GM18867 (cell line): ENCODE results near the gene D2HGDH.

Experiments used
- ATAC-seq: cut with Tn5 transposase; IDR thresholded peaks from one replicate; pipeline ENCODE4 v1.9.1; 2021; ENCODE audit warnings: mild to moderate bottlenecking, moderate library complexity; ENCODE audit not compliant: unreplicated experiment

Gene D2HGDH

DNA sequence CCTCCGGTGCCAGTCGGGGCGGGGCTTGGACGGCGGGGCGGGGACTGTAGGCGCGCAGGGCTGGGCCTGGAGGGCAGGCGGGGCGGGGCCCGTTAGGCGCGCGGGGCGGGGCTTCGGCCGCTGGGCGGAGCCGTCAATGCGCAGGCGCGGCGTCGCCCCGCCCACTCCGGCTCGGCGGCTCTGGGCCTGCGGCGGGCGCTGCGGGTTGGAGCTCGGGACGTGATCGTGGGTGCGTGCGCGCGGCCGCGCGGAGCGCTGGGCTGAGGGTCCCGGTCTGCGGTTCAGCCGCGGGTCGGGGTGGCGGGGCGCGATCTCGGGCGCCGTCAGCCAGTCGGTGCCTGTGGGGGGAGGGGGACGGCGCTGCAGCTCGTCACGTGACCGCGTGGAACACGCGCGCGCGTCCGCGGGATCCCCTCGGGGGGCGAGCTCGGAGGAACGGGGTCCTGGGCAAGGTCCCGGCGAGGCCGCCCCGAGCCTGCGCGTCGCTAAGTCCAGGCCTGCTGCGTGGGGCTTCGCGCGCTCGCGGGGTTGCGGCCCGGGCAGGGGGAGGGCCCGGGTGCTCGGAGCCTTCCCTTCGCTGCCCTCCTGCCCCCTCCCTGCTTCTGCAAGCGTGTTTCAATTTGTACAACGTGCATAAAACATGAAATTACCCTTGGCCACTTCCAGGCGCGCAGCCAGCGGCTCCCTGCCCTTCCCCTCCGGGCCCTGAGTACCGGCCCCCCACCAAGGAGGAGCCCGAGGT lies at the start of gene D2HGDH:
D2HGDH (plus strand) TSS at position 164 of the 742 bp plus-strand sequence. CDS start 595 bp downstream, outside the sequence.
- ATAC-seq, result peak; percentile 80

DNA sequence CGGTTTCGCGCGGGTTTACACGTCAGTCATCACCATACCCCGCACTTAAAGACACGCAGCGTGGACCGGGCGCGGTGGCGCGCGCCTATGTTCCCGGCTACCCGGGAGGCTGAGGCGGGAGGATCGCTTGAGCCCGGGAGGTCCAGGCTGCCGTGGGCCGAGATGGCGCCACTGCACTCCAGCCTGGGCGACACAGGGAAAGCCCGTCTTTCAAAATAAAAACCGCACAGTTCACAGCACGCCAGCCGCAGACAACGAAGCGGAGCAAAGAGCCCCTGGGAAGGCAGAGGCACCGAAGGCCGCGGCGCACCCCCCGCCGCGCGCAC lies 48.1 kb upstream of the D2HGDH start:
- peak; percentile 20 for ATAC-seq

DNA sequence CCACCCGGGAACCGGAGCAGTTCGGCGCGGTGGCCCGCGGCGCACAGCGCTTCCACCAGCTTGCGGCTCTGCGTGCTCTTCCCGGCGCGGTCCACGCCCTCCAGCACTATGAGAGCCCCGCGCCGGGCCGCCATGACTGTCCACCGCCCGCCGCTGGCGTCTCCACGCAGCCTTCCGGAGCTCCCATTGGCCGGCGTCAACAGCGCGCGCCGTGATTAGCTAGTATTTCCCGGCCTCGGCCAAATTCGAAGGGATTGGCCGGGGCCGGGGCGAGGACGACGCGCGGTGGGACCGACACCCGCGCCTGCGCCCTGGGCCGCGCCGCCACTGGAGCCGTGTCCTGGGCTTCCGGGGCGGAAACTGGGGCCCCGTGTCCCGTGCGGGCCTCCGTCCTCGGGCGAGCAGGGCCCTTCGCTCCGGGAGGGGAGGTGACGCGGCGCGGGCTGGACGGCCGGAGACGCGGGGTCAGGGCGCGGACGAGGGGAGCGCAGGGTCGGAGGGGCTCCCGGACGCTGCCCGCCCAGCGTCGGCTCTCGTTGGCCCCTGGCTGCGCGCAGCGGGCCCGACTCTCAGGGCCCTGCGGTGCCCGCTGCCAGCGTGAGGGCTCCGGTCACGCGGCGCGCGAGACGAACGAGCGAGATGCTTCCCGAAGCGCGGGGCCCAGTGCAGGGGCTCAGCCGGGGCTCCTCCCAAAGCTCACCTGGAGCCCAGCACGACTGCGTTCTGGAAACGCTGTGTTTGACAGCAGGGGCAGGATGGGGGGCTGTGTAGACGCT lies 47.6 kb upstream of the D2HGDH start, which contains the start of gene DTYMK:
DTYMK (minus strand) TSS at position 166 of the 776 bp plus-strand sequence; CDS start at position 134, 32 bp downstream.
- peak; percentile 90 for ATAC-seq

DNA sequence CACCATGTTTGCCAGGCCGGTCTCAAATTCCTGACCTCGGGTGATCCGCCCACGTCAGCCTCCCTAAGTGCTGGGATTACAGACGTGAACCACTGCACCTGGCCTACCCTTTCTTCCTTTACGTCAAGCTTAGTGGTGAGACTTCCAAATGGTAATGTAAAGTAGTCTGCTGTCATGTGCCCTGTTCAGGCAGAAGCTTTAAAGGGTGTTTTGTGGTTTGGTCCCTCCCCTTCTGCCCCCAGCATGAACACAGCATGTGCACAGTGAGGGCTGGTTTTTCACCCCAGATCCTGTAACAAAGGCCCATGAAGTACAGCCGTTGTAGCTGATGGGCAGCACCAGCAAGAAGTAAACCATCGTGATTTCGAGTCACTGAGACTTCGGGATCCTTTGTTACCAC lies 45.1 kb upstream of the D2HGDH start:
- no peak for ATAC-seq

DNA sequence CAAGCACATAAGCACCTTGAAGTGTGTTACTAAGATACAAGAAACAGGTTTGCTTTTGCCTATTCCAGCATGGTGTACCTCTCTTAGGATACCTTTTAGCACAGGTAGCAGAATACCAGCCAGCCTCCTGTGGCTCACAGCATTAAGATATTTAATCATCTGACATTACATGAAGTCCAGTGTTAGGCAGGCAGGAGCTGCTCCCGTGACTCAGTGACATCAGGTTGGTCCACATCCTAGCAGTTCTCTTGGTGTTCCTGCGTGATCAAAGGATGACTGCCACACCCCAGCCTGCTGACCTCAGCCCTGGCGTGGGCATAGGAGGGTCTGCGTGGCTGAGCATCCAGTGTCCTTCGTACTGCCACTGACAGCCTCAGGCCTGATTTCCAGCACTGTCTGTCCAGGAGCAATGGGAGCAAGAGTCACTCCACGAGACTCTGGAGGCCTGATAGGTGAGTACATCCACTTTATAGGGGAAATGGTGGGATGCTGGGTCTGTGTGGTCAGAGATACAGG lies 44.2 kb upstream of the D2HGDH start:
- ATAC-seq, result no peak

DNA sequence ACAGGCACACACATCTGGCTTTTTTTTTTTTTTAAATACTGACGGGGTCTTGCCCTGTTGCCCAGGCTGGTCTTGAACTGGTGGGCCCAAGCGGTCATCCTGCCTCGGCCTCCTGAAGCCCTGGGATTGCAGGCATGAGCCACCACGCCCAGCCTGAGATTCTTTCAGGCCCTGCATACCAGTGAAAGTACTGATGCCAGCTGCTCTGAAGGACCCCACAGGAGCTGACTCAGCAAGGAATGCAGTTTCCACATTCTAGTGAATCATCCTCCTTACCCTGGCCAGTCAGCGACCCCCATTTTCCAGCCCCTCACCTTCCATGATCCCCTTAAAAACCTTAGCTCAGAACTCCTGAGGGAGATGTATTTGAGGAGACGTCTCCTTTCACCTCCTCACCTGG lies 42.0 kb upstream of the D2HGDH start:
- ATAC-seq, result no peak

DNA sequence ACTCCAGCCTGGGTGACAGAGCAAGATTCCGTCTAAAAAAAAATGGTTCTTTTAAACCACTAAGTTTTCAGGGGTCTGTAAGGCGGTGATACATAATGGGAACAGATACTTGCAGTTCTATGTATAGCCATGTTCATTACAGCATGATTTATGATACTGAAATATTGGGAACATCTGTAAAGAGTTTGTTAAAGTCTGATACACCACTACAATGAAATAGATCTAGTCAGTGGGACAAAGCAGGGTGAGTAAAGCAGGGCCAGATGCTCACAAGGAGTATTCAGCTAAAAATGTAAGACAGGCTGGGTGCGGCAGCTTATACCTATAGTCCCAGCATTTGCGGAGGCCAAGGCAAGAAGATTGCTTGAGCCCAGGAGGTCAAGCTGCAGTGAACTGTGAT lies 38.8 kb upstream of the D2HGDH start:
- no peak for ATAC-seq

DNA sequence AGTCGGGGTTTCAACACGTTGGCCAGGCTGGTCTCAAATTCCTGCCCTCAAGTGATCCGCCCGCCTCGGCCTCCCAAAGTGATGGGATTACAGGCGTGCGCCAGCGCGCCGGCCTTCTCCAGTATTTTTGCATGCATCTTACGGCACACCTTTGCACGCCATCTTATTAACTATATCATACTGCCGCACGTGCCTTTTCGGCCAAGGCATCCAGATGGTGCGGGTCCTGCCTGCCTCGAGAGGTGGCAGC lies 33.4 kb upstream of the D2HGDH start:
- ATAC-seq, result no peak

DNA sequence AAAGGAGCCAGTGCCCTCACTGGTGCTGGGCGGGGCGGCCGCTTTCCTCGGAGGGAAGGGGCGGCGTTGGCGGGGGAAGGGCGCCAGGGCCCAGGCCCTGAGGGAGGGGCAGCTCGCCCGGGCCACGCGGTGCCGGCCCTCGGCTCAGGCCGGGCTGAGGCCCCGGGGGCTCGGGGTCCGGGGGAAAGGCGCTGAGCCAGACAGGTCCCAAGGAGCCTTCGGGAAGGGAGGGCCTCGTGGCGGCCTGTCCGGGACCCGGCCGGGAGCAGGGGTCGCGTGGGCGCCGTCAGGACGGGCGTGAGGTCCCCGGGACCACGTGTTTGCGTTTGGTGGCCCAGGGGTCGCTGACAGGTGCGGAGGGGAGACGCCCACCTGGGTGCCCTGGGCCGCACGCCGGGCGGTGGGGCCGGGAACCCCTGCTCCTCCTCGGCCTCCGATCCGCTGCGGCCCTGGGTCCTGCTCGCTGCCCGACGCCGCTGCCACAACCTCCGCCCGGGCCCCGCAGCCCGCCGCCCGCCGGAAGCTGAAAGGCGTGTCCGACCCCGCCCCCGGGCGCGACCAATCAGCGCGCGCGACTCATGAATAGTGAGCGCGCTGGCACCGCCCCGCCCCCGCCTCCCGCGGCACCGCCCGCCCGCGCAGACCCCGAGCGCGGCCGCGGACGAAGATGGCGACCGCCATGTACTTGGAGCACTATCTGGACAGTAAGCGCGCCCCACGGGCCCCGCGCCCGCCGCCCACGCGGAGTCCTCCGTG lies 32.9 kb upstream of the D2HGDH start, which contains the start of gene ING5:
ING5 (plus strand) TSS at position 641 of the 756 bp plus-strand sequence; CDS start at position 668, 27 bp downstream.
- peak; percentile 60 for ATAC-seq

DNA sequence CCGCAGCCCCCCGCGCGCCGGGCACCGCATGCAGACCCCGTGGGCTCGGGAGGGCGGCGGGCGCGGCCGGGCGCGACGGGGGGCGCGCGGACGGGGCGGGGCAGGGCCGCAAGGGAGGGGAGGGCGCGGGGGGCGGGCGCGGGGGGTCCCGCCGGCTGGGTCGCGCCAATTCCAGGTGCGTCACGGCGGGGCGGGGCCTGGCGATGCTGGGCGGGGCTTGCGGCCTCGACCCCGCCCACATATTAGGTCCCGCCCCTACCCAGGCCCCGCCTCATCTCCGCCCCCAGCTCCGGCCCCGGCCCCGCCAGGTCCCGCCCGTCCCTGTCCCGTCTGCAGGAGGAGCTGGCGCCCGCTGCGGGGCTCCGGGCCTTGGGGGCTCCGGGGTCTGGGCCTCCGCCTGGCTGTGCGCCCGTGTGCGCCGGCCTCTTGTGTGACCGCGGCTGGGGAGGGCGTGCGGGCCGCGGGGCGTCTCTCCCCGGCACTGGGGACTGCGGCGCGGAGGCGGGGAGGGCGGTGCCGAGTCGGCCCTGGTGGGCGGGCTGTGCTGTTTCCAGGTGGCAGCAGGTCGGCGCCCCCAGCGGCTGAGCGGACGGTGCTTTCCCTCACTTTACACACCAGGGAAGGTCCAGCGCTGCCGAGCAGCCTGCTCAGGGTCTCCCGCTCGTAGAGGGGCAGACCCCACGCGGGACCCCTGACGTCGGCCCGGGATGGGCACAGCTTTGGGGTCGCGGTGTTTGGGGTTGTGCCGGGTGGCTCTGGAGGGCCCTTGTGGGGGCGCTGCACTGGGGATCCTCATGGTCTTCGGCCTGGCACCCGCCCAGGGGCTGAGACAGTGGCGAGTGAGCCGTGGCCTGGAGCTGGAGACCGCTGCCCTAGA lies 32.0 kb upstream of the D2HGDH start:
- ATAC-seq, result peak; percentile 64

DNA sequence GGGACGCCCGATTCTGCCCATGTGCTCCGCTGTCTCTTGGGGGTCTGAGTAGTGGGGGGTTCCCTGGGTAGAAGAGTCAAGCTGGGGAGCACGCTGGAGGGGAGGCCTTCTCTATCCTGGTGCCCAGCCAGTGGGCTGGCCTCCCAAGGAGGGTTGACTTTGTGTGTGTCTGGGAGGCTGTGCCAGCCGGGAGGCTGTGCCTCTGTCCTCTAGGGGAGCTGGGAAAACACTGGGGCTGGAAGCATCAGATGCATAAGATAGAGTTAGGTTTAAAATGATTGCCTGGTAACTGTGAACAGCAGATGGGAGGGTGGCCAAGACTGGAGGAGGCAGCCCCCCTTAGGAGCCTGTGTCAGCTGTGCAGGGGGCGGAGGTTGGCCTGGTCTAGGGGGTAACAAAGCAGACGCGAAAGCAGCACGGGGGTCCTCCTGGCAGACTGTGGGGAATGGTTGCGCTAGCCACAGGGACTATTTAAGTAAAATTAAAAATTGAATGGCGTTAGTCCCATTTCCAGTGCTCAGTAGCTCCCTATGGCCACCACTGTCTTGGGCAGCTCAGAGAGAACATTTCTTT lies 31.3 kb upstream of the D2HGDH start:
- no peak for ATAC-seq

DNA sequence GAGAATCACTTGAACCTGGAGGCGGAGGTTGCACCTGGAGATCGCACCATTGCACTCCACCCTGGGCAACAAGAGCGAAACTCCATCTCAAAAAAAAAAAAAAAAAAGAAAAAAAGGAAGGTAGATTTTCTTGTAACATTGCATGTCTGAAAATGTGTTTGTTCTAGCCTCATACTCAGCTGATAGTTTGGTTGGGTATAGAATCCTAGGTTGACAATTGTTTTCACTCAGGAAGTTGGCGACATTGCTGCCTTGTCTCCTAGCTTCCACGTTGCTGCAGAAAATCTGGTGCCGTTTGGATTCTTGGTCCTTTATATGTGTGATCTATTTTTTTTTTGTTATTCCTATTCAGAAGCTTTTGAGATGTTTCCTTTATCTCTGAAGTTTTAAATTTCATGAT lies 27.9 kb upstream of the D2HGDH start:
- ATAC-seq, result no peak

DNA sequence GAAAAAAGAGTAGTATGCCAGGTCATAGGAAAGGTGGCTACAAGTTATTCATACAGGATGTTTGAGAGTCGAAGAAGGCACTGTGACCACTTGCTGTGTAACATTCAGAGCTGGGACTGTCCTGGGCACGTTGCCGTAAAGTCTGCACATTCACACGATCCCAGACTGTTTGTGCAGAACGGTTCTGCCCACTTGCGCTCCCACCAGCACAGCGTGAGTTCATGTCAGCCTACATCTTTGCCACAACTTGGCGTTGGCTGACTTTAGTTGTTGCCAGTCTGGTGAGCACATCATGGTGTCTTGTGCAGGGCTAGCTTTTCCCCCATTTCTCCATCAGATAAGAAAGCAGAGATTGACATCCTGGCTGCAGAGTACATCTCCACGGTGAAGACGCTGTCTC lies 25.6 kb upstream of the D2HGDH start:
- ATAC-seq, result no peak

DNA sequence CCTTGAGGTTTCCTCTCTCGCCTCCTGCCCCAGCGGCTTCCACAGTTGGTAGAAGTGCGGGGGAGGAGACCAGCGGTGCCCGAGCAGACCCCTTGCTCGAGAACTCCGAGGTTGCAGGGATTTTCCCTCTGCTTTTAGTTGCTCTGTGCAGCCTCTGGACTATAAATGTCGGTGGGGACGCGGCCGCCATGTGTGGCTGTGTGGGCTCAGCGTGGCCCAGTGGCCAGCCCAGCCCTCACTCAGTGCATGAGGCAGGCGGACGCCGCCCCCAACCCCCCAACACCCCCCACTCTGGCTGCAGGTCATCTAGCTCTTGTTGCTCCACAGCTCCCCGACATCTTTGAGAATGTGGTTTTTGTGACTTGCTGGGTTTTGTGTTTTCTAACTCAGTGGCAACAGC lies 15.3 kb upstream of the D2HGDH start:
- ATAC-seq, result no peak

DNA sequence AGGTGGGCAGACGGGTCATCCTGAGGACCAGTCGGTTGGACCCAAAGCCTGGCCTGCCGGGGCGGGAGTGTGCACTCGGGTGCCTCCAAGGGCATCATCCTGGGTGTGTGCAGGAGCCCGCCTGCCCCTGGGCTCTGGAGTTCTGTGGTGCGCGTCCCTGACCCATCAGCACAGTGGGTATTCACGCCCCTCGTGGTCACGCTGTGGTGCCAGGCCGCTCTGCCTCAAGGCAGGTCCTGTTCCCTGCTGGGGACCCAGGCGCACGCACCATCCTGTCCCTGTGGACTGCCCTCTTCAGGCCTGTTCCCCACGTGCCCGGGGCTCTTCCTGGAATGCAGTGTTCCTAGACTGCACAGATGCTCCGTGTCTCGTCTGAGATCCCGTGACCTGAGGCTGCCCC lies 14.3 kb upstream of the D2HGDH start:
- no peak for ATAC-seq

DNA sequence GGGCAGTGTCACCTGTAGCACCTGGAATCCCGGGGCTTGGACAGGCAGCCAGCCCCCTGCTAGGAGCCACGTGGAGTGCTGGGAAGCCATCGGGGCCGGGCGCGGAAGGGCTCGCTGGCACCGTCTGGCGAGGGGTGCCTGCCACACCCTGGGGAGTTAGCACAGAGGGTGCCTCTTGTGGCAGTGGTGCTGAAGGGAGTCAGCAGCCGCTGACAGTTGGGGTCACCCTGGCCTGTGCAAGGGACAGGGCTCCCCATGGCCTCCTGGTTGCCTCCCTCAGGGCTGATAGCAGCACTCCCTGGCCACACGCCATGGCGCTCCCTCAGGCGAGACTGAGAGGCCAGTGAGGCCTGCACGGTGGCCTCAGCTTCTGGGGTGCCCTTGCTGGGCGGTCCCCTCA lies 13.9 kb upstream of the D2HGDH start:
- no peak for ATAC-seq

DNA sequence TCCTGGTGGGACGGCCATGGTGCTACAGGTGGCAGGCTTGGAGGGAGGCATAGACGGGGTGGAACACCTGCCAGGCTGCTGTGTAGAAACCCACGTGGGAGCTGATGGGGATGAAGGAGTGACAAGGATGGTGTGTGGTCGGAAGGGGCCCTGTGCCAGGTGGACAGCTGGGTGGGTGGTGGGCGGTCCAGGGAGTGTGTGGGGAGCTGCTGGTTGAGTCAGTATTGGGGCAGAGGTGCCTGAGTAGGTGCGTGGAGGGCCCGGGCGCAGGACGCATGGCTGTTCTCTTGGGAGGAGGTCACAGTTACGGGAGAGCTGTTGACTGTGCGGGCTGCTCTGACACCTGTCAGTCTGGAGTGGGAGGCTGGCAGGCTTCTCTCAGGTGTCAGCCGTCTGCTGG lies 12.6 kb upstream of the D2HGDH start:
- ATAC-seq, result no peak

DNA sequence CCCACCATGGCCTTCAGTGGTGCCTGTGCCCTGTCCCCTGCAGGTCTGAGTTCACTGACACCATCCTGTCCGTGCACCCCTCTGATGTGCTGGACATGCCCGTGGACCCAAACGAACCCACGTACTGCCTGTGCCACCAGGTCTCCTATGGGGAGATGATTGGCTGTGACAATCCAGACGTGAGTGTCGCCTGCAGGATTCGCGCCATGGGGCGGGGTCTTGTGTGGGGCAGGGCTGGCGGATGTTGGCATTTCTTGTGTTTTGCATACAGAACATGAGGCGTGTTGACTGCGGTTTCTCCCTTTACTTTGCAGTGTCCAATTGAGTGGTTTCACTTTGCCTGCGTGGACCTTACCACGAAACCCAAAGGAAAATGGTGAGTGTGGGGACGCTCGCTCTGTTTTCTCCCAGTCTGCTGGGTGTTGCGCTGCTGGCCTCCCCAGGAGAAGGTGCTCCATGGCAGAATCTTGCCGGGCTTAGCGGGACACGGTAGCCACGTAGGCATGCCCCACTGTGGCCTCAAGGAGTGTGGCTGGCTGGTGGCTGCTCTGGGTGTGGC lies 11.5 kb upstream of the D2HGDH start:
- ATAC-seq, result no peak

DNA sequence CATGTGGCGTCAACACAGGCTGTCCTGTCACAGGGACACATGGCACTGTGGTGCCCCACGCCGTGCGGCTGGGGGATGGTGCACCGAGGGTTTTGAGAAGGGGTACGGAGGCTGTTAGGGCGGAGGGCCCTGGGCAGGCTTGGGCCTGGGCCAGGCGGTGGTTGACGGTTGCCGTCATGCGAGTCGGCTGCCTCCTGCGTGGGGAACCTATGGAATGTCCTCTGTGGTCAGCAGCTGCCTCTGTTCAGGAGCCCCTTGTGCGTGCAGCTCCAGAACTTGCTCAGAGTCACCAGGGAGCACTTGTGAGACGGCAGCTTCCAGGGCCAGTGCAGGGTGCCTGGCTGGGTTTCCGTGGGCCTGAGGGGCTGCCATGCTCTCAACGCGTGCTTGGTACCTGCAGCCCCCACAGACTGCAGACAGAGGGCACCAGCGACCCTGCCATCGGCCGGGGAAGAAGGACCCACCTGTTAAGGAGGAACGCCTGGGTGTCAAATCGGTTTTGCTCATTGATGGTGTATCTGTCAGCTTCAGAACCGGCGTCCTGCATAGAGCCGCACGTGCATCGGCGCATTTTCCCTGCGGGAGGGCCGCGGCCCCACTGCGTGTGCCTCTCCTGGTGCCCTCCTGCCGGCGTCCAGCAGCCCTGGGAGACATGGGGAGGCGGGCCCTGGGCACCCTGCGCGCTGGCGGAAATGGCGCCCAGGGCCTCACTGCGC lies 10.0 kb upstream of the D2HGDH start:
- ATAC-seq, result no peak
